WTC11 (cell line): ENCODE results near the gene MOB3B. TPM values are rescaled to one million over a fixed set of nuclear protein-coding genes. Genes with fewer than 3 reads are reported as not detected.

Source experiments
- ATAC-seq: fragments of 200-7000 bp; cut with Tn5 transposase; 2 replicates; pipeline ENCODE4 v1.10.0; 2021; ENCODE audit warnings: mild to moderate bottlenecking, moderate library complexity
- CTCF ChIA-PET: fragments of 300-600 bp; sonication (Branson Sonifier 250); formaldehyde crosslinking; loops from one replicate; lab custom pipeline; 2021; ENCODE audit warnings: antibody characterized with exemption; lab: Charles Lee
- POLR2A ChIA-PET: fragments of 350-600 bp; sonication (Branson Sonifier 250); formaldehyde crosslinking; loops from one replicate; lab custom pipeline; 2021; ENCODE audit warnings: antibody characterized with exemption; lab: Charles Lee
- DNase-seq: peaks from one replicate; pipeline ENCODE4 v3.0.0; 2021; ENCODE audit warnings: low spot score
- H3K27ac Mint-ChIP-seq: 2 replicates; pipeline ENCODE4 v1.8.0; 2021; ENCODE audit warnings: mixed read lengths
- H3K27me3 Mint-ChIP-seq: 2 replicates; pipeline ENCODE4 v1.8.0; 2021; ENCODE audit warnings: low read depth, mild to moderate bottlenecking, moderate library complexity, mixed read lengths
- H3K36me3 Mint-ChIP-seq: 2 replicates; pipeline ENCODE4 v1.8.0; 2021; ENCODE audit warnings: mixed read lengths
- H3K4me1 Mint-ChIP-seq: 2 replicates; pipeline ENCODE4 v1.8.0; 2022; ENCODE audit warnings: mixed read lengths
- H3K4me3 Mint-ChIP-seq: 2 replicates; pipeline ENCODE4 v1.8.0; 2021; ENCODE audit warnings: mild to moderate bottlenecking, moderate library complexity, mixed read lengths
- H3K9me3 Mint-ChIP-seq: 2 replicates; pipeline ENCODE4 v1.8.0; 2021; ENCODE audit warnings: mixed read lengths
- ATF3 ChIP-seq: sonication (generic); formaldehyde crosslinking; conservative IDR thresholded peaks from 2 replicates; pipeline ENCODE4 v1.8.1; 2022; ENCODE audit warnings: mild to moderate bottlenecking, missing genetic modification reagents
- CREB1 ChIP-seq: sonication (generic); formaldehyde crosslinking; IDR thresholded peaks from 2 replicates; pipeline ENCODE4 v1.8.0; 2023; ENCODE audit warnings: mild to moderate bottlenecking, missing genetic modification reagents
- CTCF ChIP-seq: fragments of 200-600 bp; IDR thresholded peaks from 2 replicates; pipeline ENCODE4 v1.8.0; 2022; ENCODE audit warnings: antibody characterized with exemption
- E2F4 ChIP-seq: sonication (generic); formaldehyde crosslinking; IDR thresholded peaks from 2 replicates; pipeline ENCODE4 v1.8.1; 2022; ENCODE audit warnings: low read depth, mild to moderate bottlenecking, moderate library complexity, missing genetic modification reagents, borderline replicate concordance
- FOXJ3 ChIP-seq: sonication (generic); formaldehyde crosslinking; IDR thresholded peaks from 2 replicates; pipeline ENCODE4 v1.9.0; 2021; ENCODE audit warnings: missing genetic modification reagents, mild to moderate bottlenecking, borderline replicate concordance
- JAZF1 ChIP-seq: fragments of 250-450 bp; sonication (Bioruptor Pico); IDR thresholded peaks from 2 replicates; pipeline ENCODE4 v1.9.0; 2021; ENCODE audit warnings: moderate library complexity, mild to moderate bottlenecking, inconsistent platforms
- MLX ChIP-seq: sonication (generic); formaldehyde crosslinking; IDR thresholded peaks from 2 replicates; pipeline ENCODE4 v1.8.1; 2023; ENCODE audit warnings: mild to moderate bottlenecking, missing genetic modification reagents, moderate library complexity
- NFYB ChIP-seq: sonication (generic); formaldehyde crosslinking; conservative IDR thresholded peaks from 2 replicates; pipeline ENCODE4 v1.8.0; 2022; ENCODE audit warnings: low read depth, missing genetic modification reagents
- PRDM15 ChIP-seq: sonication (generic); formaldehyde crosslinking; IDR thresholded peaks from 2 replicates; pipeline ENCODE4 v1.8.0; 2022; ENCODE audit warnings: missing genetic modification reagents
- RELA ChIP-seq: sonication (generic); formaldehyde crosslinking; IDR thresholded peaks from 2 replicates; pipeline ENCODE4 v1.8.1; 2022; ENCODE audit warnings: missing genetic modification reagents, mild to moderate bottlenecking, borderline replicate concordance
- SP1 ChIP-seq: sonication (generic); formaldehyde crosslinking; conservative IDR thresholded peaks from 2 replicates; pipeline ENCODE4 v1.8.1; 2022; ENCODE audit warnings: missing genetic modification reagents
- USF1 ChIP-seq: sonication (generic); formaldehyde crosslinking; IDR thresholded peaks from 2 replicates; pipeline ENCODE4 v1.8.0; 2022; ENCODE audit warnings: mild to moderate bottlenecking, missing genetic modification reagents
- USF2 ChIP-seq: sonication (generic); formaldehyde crosslinking; IDR thresholded peaks from 2 replicates; pipeline ENCODE4 v1.8.1; 2023; ENCODE audit warnings: mild to moderate bottlenecking, missing genetic modification reagents, moderate library complexity
- ZBTB21 ChIP-seq: sonication (generic); formaldehyde crosslinking; IDR thresholded peaks from 2 replicates; pipeline ENCODE4 v1.8.1; 2023; ENCODE audit warnings: mild to moderate bottlenecking, missing genetic modification reagents, borderline replicate concordance
- ZNF219 ChIP-seq: sonication (generic); formaldehyde crosslinking; IDR thresholded peaks from 2 replicates; pipeline ENCODE4 v1.8.0; 2023; ENCODE audit warnings: missing genetic modification reagents, mild to moderate bottlenecking, borderline replicate concordance
- ZNF425 ChIP-seq: fragments of 250-450 bp; sonication (Bioruptor Pico); conservative IDR thresholded peaks from 2 replicates; pipeline ENCODE4 v1.9.0; 2021; ENCODE audit warnings: mild to moderate bottlenecking
- ZNF512 ChIP-seq: sonication (generic); formaldehyde crosslinking; IDR thresholded peaks from 2 replicates; pipeline ENCODE4 v1.8.1; 2022; ENCODE audit warnings: missing genetic modification reagents, borderline replicate concordance
- ZNF671 ChIP-seq: fragments of 250-450 bp; sonication (Bioruptor Pico); IDR thresholded peaks from 2 replicates; pipeline ENCODE4 v1.8.0; 2021; ENCODE audit warnings: mild to moderate bottlenecking
- total RNA-seq: library from RNA; stranded (reverse); gene quantifications from 3 replicates; pipeline ENCODE4 v1.2.3, GENCODE V29; 2021

MOB3B gene
- total RNA-seq, 1 experiment from 2014 or later, result 25.1 TPM

GRCh38 chr9:27511771-27512170 is 17.8 kb downstream of the MOB3B start:
- CTCF ChIA-PET, result no interaction called here
- no peak for TF ChIP-seq ATF3 (CRISPR knock-in tag)
- no peak for TF ChIP-seq CTCF
- peak; percentile 84 for TF ChIP-seq USF2 (CRISPR knock-in tag)
- peak; percentile 65; the same call in 1 of the 2 replicates for TF ChIP-seq USF1 (CRISPR knock-in tag)
- TF ChIP-seq JAZF1 (CRISPR knock-in tag), result no peak
- no peak for TF ChIP-seq SP1 (CRISPR knock-in tag)
- TF ChIP-seq NFYB (CRISPR knock-in tag), result peak; percentile 56
- TF ChIP-seq, all 79 proteins: peak for 3
- no peaks in the 10 kb centered on the region for H3K27me3 Mint-ChIP-seq
- no peak overlapping the region for H3K4me3 Mint-ChIP-seq
- peaks cover 8% of the 10 kb centered on the region for H3K36me3 Mint-ChIP-seq
- peak; percentile 74 for ATAC-seq
- peaks cover 6% of the 10 kb centered on the region; the same call in 1 of the 2 replicates for H3K9me3 Mint-ChIP-seq
- POLR2A ChIA-PET, result no interaction called here
- H3K4me1 Mint-ChIP-seq, result peaks cover 9% of the 10 kb centered on the region
- H3K27ac Mint-ChIP-seq, result no peak overlapping the region; the same call in 1 of the 2 replicates
- no peak for DNase-seq

GRCh38 chr9:27510780-27511179 is 18.8 kb downstream of the MOB3B start:
- Mint-ChIP-seq H3K4me1 (peaks cover 11% of the 10 kb centered on the region), H3K36me3 (peaks cover 10% of the 10 kb centered on the region), H3K4me3 (no peak overlapping the region), H3K9me3 (peaks cover 6% of the 10 kb centered on the region; the same call in 1 of the 2 replicates), H3K27me3 (no peaks in the 10 kb centered on the region), H3K27ac (no peak overlapping the region; the same call in 1 of the 2 replicates)
- ATAC-seq (no peak), DNase-seq (no peak)
- CTCF ChIA-PET, result no interaction called here
- POLR2A ChIA-PET, result interaction anchor here (0.6 kb wide), 1 partner anchor 20 kb away, joined by 3 read pairs; no protein-coding TSS in a partner anchor
- TF ChIP-seq MLX (CRISPR knock-in tag) (no peak), CREB1 (CRISPR knock-in tag) (no peak), NFYB (CRISPR knock-in tag) (no peak), ZNF219 (CRISPR knock-in tag) (no peak), CTCF (no peak), ZNF512 (CRISPR knock-in tag) (no peak), ZBTB21 (CRISPR knock-in tag) (no peak), RELA (no peak), FOXJ3 (CRISPR knock-in tag) (no peak), ZNF425 (CRISPR knock-in tag) (no peak), E2F4 (CRISPR knock-in tag) (no peak), PRDM15 (no peak), ZNF671 (CRISPR knock-in tag) (no peak)
